ENCODE data around the gene TBCD.

Gene TBCD

DNA sequence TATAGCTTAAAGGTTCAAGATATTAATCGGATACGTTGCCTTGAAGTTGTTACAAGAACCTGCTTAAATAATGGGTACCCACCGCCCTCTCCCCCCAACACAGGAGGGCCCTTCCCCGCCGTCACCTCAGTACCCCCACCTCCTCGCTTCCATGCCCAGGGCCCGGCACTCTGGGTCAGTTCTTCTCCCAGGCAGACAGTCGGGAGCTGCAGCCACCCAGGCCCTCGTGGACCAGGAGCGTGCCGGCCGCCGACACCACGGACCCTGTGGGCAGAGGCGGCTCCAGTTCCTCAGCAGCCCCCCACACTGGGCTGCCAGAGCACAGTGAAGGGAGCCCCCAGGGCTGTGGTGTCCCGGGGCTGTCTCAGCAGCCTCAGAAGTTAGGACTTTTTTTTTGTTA is 168.8 kb downstream of the TBCD start:
- DNase-seq (ENCODE audit: low read depth in 2 of 2, low spot score in 1 of 2) = no peak

- DNase-seq (ENCODE audit: low read depth in 2 of 2, low spot score in 1 of 2) = no peak
These were observed 169.6 kb downstream of the TBCD start for GRCh38 chr17:82921426-82921825.

DNA sequence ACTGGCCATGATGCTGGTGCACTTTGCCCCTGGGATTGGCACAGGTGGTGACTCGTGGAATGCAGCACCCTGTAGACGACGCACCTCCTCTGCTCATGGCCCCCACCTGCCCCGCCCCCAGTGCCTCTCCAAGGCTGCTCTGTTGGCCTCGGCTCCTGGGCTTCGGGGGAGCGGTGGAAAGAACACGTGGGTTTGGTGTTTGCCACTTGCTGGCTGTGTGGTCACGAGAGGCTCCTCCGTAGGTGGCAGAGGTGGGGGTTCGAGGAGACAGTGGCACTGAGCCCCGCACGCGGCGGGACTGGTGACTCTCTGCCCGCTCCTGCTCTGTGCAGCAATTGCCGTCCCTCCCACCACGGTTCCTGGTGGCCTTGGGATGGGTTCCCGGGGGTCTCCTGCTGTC is 170.8 kb downstream of the TBCD start:
- no peak for DNase-seq (ENCODE audit: low read depth in 2 of 2, low spot score in 1 of 2)

- DNase-seq (ENCODE audit: low read depth in 2 of 2, low spot score in 1 of 2) = no peak
These were observed 171.7 kb downstream of the TBCD start for GRCh38 chr17:82923366-82924113.

- no peak for DNase-seq (ENCODE audit: low read depth in 2 of 2, low spot score in 1 of 2)
These were observed 172.3 kb downstream of the TBCD start for GRCh38 chr17:82924214-82924613.

DNA sequence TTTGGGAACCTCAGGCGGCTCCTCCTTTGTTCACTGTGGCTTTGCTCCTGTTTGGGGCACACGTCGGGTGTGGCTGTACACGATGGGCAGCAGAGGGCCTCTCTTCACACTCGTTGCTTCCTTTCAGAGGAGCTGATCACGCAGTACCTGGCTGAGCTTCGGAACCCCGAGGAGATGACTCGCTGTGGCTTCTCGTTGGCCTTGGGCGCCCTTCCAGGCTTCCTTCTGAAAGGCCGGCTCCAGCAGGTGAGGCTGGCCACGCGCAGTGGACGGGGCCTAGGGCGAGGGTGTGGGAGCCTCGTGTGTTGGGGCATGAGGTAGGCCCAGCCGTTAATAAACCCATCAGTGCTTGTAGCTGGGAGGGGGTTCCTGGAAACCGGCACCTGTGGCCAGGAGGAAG is 172.9 kb downstream of the TBCD start:
- DNase-seq (ENCODE audit: low read depth in 2 of 2, low spot score in 1 of 2) = no peak

DNA sequence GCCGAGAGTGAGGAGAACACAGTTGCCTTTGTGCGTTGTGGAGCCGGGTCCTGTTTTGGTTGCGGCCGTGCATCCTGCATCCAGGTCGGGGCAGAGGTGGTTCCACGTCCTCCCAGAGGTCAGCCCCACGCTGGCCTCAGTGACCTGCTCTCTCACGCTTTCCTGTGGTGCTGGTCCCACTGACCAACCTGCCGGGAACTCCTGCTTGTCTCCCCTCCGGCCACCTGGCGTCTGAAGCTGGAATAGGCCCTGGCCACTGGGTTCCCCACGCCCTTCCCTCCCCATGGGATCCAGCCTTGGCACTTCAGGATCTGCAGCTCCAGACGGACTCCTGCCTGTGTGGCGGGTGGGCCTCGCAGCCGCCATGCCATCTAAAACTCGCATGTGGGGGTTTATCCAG is 173.5 kb downstream of the TBCD start:
- no peak for DNase-seq (ENCODE audit: low read depth in 2 of 2, low spot score in 1 of 2)

GRCh38 chr17:82926081-82926480 is 174.2 kb downstream of the TBCD start:
- DNase-seq (ENCODE audit: low read depth in 2 of 2, low spot score in 1 of 2) = no peak

GRCh38 chr17:82926716-82927115 is 174.9 kb downstream of the TBCD start:
- no peak for DNase-seq (ENCODE audit: low read depth in 2 of 2, low spot score in 1 of 2)

DNA sequence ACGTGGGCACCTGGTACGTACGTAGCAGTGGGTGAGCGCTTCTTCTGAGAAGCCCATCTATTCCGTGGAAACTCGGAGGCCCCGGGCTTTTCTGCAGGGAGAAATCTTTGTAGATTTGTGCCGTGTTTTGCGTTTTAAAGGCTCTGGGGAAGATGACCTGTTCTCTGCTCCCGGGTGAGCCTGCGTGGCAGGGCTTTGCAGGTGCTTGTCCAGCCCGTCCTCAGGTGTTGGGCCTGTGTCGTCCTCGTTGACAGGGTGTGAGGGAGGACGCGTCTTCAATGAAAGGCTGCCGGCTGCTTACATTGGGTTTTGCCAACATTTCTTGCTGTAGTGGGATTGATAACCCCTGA is 175.4 kb downstream of the TBCD start:
- no peak for DNase-seq (ENCODE audit: low read depth in 2 of 2, low spot score in 1 of 2)

GRCh38 chr17:82927661-82928601 is 176.1 kb downstream of the TBCD start:
- DNase-seq (ENCODE audit: low read depth in 2 of 2, low spot score in 1 of 2) = no peak

DNA sequence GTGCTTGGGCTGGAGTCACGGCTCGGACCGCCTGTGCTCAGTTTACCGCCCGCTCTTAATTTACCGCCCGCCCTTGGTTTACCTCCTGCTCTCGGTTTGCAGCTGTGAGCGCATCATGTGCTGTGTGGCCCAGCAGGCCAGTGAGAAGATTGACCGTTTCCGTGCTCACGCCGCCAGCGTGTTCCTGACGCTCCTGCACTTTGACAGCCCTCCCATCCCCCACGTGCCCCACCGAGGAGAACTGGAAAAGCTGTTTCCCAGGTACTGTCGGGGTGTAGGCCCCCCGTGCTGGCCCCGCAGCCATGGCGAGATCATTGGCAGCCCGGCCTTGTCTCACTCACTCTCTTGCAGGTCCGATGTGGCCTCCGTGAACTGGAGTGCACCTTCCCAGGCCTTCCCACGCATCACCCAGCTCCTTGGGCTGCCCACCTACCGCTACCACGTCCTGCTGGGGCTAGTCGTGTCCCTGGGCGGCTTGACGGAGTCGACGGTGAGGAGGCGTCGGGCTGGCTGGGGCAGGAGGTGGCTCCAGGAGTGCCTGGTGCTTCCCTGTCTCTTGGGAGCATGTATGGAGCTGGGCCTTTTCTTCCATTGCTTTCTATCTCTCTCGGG is 177.3 kb downstream of the TBCD start:
- no peak for DNase-seq (ENCODE audit: low read depth in 2 of 2, low spot score in 1 of 2)

- no peak for DNase-seq (ENCODE audit: low read depth in 2 of 2, low spot score in 1 of 2)
These were observed 177.8 kb downstream of the TBCD start for GRCh38 chr17:82929676-82930042.

DNA sequence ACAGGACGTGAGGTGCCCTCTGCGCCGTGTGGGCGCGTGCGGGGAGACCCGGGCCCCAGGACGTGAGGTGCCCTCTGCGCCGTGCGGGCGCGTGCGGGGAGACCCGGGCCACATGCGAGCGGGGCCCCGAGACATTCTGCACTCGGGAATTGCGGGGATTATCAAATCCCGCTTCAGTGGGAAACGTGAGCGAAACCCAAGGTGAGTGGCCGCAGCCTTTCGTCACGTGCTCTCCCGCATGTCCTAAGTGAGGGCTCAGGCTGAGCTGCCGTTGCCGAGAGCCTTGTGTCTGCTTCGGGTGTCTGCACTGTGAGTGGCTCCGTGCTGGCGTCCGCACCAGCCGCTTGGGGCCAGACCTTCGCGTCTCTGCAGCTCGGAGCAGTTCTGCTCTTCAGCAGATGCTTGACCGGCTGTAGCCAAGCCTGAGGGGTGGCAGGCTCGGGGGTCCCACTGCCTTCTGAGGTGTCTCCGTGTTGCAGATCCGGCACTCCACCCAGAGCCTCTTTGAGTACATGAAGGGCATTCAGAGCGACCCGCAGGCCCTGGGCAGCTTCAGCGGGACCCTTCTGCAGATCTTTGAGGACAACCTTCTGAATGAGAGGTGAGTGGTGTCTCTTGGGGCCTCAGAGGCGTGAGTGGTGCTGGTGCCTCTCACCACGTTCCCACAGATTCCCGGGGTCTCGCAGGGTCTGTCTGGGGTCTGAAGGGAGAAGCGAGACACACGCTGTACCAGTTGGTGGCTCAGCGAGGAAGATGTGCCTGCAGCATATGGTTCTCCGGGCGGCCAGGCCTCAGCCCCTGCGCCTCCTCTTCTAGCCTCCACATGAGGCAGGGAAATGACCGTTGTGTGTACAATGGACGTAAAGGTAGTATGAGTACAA is 178.4 kb downstream of the TBCD start:
- no peak for DNase-seq (ENCODE audit: low read depth in 2 of 2, low spot score in 1 of 2)

- DNase-seq (ENCODE audit: low read depth in 2 of 2, low spot score in 1 of 2) = no peak
These were observed 179.2 kb downstream of the TBCD start for GRCh38 chr17:82930924-82931698.

GRCh38 chr17:82931699-82932517 is 180.0 kb downstream of the TBCD start:
- no peak for DNase-seq (ENCODE audit: low read depth in 2 of 2, low spot score in 1 of 2)

DNA sequence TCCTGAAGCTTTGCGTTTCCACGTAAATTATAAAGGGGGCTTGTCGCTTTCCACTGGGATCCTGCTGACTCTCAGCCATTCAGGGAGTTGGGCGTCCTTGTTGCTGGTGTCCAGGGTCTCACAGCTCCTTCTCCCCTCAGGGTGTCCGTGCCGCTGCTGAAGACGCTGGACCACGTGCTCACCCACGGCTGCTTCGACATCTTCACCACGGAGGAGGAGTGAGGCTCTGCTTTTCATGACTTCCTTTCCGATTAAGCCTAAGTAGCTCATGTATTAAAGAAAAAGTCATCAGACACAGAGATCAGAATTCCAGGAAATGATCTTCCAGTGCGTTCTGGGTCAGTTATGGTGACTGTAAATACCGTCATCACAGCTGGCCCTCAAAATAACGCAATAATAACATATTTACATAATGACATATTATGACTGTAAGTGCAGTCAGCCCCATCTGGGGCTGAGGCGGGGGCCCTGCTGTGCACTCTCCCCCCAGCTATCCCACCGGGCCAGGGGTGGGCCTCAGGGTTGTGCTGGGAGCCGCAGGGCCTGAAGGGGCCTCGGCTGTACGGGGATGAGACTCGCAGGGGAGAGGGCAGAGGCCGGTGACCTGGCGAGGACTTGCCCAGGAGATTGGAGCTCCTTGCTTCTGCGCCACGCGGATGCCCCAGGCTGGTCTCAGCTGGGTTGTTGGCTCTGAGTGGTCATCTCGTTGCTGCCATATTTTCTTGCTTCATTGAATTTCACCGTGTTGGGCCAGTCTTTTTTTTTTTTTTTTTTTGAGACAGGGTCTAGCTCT is 180.8 kb downstream of the TBCD start:
- no peak for DNase-seq (ENCODE audit: low read depth in 2 of 2, low spot score in 1 of 2)

- DNase-seq (ENCODE audit: low read depth in 2 of 2, low spot score in 1 of 2) = no peak
These were observed 182.0 kb downstream of the TBCD start for GRCh38 chr17:82933911-82934310.
